KOPT-K1 (cell line): ENCODE results near the gene RACK1.

Source experiments
- H3K27ac ChIP-seq: fragments of 200-600 bp; sonication (generic); 2 replicates; pipeline ENCODE4 v1.5.1; 2016; ENCODE audit warnings: antibody characterized with exemption, mild to moderate bottlenecking, low read depth, low read length; ENCODE audit not compliant: poor library complexity, severe bottlenecking
- H3K36me3 ChIP-seq: fragments of 200-600 bp; sonication (generic); 2 replicates; pipeline ENCODE4 v1.5.1; 2017; ENCODE audit warnings: antibody characterized with exemption, mild to moderate bottlenecking, low read length, moderate library complexity; ENCODE audit not compliant: insufficient read depth
- H3K9me3 ChIP-seq: fragments of 200-600 bp; sonication (generic); 2 replicates; pipeline ENCODE4 v1.5.1; 2017; ENCODE audit warnings: antibody characterized with exemption, low read length, mild to moderate bottlenecking; ENCODE audit not compliant: insufficient read depth, poor library complexity, severe bottlenecking

The RACK1 gene

DNA sequence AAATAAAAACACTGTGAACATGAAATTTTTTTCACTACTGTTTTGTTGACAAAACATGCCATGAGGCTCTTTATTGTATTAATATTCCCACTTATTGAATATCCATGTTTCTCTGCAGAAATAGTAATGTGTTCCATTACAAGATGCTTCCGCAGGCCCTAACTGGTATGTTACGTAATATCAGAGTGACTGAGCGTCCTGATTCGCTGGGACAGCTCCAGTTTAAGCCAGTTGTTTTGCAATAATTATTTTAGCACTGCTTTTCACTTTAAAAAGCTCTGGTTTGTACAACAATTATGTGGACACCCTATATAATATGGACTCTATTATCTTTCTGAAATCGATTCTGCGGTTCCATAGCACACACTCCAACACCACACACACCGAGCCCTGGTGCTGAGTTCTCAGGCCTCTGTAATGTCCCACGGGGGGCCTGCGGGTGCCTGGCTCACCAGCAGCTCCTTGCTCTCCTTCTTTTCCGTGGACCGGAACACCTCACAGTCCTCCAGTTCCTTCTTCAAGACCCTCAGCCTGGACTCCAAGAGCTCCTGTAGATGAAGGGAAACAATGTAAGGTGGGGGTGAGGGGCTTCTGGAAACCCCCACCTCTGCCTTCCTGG is 40.5 kb downstream of the RACK1 start:
- Histone ChIP-seq H3K9me3 (peaks cover 16% of the 10 kb centered on the region), H3K27ac (no peak overlapping the region), H3K36me3 (no peaks in the 10 kb centered on the region)

DNA sequence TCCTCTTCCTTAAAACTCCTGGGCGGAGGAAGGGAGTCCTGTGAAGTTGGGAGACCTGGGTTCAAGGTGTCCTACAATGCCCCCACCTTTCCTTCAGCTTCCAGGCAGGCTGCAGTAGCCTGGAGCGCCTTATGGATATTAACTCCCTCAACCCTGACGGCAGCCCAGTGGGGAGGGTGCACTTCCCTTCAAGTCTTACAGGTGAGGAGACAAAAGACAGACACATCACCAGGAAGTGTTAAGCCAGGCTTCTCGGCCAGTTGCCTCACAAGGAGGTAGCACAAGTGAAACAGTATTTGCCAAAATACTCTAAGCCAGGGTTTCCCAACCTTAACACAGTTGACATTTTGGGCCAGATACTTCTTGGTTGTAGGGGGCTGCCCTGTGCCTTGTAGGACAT is 42.9 kb downstream of the RACK1 start:
- H3K27ac ChIP-seq: no peak overlapping the region
- H3K9me3 ChIP-seq: no peaks in the 10 kb centered on the region
- no peaks in the 10 kb centered on the region for H3K36me3 ChIP-seq

DNA sequence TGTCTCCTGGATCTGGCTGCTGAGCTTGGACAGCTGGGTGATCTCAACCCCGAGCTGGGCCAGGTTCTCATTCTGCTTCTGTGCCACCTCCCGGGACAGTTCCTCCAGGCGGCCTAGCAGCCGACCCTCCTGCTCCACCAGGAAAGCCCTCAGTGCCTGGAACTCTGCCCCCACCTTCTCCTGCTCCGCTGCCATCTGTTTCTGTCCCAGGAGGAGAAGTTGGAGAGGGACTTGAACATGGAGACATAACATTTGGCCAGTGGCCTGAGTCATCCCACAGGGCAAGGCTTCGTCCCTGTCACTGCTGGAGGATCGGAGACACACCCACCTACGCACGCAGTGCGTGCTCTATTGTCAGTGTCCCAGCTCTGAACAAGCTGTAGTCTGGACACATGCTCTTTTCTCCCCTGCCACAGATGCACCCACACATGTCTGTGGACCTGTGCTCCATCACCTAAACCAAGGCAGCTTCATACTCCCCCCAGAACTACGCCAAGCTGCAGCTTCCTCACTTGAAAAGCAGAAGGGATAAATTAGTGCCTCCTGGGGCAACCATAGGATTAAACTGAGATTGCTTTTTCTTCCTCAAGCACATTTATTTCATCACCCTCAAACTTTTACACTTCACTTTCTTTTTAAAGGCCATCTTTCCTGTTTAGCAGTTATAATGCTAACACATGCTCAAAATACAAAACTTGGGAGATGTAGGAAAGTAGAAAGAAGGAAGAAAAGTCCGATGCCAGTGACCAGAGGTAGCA is 43.6 kb downstream of the RACK1 start:
- Histone ChIP-seq H3K36me3 (no peaks in the 10 kb centered on the region), H3K27ac (no peak overlapping the region), H3K9me3 (no peaks in the 10 kb centered on the region)

DNA sequence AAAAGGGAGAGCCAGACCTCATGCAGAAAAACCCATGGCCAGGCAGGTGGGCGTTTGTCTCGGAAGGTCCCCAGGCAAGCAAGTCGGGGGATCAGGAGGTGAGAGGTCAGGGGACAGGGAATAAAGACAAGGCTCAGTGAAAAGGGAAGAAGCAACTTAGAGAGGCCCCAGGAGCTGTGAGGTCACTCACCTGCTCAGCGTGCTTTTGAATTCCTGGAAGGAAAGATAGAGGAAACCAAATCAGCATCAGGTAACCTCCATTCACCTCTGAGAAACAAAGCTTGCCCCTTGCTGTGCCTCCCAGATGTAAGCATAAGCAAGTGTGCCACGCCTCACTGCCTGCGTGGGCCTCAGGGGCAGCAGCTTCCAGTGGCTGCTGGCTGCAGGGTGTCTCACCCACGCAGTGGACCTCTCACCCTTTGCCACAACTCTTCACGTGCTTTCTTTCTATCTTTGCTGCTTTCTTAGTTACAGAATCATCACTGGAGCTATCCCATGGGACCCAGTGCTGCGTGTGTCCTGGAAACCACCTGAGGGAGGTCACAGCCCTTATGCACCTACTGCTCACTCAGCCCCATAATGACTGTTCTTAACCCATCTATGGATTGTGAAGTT is 44.7 kb downstream of the RACK1 start:
- Histone ChIP-seq H3K36me3 (no peaks in the 10 kb centered on the region), H3K27ac (no peak overlapping the region), H3K9me3 (no peaks in the 10 kb centered on the region)

DNA sequence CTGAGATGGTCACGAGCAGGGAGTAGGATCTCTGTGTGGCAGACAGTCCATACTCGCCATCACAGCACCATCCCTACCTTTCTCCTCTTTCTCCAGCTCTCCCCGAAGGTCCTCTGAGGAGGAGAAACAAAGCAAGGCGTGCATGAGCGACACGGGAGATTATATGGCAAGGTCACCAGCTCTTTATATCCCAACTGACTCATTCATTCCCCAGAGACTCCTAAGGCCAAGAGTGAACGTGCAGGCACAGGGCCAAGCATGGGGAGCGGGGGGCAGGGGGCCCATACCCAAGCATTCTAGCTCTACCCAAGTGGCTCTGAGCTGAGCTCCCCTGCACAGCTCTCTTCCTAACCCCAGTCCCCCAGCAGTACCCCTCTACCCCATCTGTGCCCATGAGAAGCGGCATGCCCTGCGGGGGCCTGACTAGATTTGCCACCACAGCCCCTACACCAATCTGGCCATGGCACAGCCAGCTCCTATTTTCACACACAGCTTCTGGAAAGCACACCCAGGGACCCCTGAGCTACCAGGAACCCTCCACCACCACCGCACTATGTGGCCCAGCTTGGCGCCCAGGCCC is 45.5 kb downstream of the RACK1 start:
- no peaks in the 10 kb centered on the region for H3K36me3 ChIP-seq
- H3K9me3 ChIP-seq: no peaks in the 10 kb centered on the region
- no peak overlapping the region for H3K27ac ChIP-seq

DNA sequence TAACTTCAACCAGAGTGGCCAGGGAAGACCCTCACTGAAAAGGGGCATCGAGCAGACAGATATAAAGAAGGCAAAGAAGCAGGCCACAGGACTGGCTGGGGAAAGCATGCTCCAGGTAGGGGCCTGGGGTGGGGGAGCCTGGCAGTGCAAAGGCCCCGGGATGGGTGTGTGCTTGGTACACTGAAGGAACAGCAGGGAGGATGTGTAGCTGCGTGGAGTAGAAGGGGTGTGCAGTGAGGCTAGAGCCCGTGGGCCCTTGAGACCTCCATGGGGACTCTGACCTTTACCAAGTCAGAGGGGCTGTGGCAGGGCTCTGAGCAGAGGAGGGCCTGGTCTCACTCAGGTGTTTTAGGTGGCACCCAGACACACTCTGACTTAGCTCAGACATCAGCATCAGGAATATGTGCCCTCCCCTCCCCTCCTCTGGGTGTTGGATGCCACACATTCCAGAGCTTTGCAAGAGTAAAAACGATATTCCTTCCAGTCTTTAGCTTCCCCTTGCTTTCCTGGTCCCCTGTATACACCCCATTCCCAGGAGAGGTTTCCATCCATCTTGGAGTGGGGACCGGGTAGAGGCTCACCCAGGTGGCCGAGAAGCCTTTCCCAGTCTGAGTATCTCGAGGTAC is 46.3 kb downstream of the RACK1 start:
- no peaks in the 10 kb centered on the region for H3K36me3 ChIP-seq
- H3K9me3 ChIP-seq: no peaks in the 10 kb centered on the region
- H3K27ac ChIP-seq: no peak overlapping the region

DNA sequence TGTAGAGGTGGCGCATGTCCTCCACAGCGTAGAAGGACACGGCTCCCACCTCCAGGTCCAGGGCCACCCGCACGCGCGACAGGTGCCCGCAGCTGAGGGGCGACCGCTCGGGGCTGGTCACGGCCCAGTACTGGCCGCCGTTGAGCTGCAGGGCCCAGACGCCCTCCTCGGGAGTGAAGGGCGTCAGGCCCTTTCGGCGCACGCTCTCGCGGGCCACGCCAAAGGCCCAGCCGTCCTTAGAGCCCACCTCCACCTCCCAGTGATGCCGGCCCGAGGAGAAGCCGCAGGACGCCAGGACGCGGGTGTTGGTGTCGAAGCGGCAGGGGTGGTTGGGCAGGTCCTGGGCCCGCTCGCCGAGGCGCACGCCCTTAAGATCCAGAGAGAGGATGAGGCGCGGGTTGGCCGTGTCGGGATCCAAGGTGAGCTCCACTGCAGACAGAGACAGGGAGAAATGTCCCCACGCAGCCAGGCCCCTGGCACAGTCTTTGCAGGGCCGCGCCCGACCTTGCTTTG is 48.4 kb downstream of the RACK1 start:
- no peaks in the 10 kb centered on the region for H3K36me3 ChIP-seq
- no peak overlapping the region for H3K27ac ChIP-seq
- H3K9me3 ChIP-seq: no peaks in the 10 kb centered on the region

DNA sequence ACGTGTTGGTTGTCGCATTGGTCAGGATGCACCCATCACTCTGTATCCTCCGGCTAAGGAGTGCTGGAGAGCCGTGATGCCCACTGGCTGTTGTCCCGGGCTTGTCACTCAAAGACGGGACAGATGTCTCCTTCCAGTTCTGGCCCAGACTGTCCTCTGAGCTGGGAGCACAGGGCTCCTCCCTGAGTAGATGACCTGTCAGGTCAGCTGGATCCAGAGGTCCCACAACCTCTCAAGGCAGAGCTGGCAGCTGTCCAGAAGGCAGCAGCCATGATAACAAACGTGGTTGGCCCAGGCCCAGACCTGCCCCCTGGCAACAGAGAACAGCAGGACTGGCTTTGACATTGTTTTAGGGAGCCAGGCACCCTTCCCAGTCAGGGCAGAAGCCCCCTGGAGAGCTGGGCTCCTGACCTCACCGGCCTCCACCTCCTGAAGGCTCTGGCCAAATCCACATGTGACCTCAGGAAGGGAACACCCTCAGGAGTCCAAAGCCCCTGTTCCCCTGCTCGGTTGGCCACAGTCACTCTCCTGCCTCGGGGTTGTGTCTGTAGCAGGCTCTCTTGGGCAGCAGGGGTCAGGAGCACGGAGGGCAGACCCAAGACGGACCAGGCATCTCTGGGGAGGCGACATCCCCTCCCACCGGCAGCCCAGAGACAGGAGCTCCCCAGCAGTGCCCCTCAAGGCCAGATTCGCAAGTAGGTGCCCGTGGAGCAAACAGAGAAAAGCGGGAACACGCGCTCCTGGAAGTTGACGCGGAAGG is 49.0 kb downstream of the RACK1 start:
- Histone ChIP-seq H3K27ac (no peak overlapping the region), H3K36me3 (no peaks in the 10 kb centered on the region), H3K9me3 (no peaks in the 10 kb centered on the region)

DNA sequence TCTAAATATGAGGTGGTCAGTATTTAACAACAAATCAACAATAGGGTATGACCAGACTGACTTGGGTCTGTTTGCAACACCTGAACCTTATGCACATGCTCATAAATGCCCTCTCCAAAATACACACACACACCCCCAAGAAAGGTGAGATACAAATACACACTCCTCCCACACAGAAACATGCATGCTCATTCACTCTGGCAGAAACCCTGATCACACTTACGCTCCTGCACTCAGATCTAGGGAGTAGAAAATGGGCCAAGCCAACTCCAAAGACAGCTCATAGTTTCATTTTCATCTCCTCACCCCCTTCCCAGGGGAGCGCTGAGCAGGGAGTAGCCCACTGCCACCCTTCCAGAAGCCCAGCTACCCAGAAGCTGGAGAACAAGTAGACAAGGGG is 50.0 kb downstream of the RACK1 start:
- H3K27ac ChIP-seq: no peak overlapping the region
- H3K9me3 ChIP-seq: no peaks in the 10 kb centered on the region
- H3K36me3 ChIP-seq: no peaks in the 10 kb centered on the region

DNA sequence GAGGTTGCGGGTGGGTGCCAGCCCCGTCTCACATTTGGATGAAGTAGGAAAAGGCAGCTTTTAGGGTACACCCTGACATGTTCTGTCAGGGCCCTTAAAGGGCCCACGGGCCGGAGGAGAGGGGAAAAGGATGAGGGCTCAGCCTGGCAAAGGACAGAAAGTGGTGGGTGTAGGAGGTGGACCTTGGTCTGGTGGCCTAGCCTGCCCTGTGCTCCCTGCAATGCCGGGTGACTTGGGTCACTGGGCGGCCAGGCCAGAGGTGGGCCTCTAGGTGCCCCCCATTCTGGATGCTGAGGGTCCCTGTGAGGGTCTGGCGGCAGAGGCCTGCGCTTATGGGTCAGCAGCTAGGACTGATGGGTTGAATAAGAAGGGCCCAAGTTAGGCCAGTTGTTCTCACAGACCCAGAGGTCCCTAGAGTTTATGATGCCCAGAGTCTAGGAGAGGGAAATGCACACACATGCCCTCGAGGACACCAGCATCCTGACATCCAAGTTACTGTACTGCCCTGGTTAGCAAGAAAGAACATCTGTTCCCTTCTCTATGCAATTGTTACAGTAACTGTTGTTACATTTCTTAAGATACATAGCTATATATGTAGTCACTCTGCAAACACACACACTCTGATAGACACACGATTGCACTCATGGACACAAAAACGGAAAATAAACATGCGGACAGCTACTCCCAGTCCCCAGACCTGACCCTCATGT is 51.2 kb downstream of the RACK1 start:
- H3K9me3 ChIP-seq: no peaks in the 10 kb centered on the region
- H3K27ac ChIP-seq: peak overlapping the region; percentile 85
- no peaks in the 10 kb centered on the region for H3K36me3 ChIP-seq

DNA sequence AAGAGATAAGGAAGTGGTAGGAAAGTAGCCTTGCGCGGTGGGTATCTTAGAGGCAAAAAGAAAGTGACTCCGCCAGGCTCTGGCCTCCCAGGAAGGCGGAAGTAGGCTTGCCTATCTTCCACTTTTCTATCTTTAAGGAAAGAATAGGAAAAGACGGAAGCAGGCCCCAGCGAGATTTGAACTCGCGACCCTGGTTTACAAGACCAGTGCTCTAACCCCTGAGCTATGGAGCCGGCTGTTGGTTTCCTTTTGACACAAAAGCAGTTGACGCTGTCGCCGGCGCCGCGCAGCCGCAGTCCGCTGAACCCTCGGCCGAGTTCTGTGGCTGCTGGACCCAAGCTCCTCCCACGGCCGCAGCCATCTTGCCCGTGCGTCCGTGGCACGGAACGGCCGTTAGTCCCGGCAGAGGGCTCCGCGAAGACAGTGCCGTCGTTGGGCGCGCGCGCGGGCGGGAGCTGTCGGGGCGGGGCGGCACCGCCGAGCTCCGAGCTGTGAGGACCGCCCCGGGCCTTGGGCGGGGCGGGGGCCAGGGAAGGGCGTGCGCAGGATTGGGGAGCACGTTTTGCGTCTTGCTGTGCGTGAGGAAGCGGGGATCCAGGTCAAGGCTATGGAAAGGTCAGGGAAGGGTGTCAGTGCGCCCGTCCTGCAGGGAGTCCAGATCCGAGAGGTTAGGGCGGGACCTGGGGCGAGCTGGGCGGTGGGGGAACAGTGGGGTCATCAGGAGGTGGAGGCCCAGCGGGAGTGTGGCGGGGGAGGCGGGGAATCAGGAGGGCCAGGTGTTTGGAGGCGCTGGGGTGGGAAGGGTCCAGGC is 52.0 kb downstream of the RACK1 start:
- H3K36me3 ChIP-seq: no peaks in the 10 kb centered on the region
- peak overlapping the region; percentile 85 for H3K27ac ChIP-seq
- H3K9me3 ChIP-seq: no peaks in the 10 kb centered on the region

DNA sequence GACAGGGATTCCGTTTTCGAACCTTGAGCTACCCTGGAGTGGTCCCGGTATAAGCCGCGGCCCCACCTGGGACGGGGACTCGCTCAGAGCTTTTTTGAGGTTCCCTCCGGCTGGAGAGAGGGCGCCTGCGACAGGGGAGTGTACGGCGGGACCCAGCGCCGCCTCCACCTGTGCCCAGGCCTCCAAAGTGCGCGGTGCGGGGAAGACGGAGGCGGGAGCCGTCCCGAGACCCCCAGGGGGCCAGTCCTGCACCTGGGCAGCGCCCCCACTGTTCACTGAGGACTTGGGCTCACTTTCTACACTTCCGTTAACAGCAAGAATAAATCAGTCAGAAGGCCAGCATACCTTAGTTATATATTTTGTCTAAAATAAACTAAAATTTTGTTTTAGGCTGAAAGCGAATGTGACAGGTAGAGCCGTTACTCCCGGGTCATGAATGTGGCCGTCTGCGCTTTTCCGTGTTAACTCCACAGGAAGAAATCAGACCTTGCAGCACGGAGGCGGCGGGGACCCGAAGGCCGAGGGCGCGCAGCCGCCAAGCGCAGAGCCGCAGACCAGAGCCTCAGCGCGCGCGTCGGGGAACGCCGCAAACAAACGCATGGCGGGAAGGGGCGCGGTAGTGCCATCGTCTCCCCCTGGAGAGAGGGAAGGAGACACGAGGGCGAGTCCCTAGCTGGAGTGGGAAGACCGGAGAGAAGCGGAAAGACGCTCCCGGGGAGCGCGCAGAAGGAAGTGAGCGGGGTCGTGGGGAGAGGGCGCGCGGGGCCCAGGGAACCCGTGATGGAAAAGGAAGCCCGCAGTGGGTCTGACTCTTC is 52.8 kb downstream of the RACK1 start:
- Histone ChIP-seq H3K27ac (peak overlapping the region; percentile 85), H3K36me3 (no peaks in the 10 kb centered on the region), H3K9me3 (no peaks in the 10 kb centered on the region)
